HCT116 (cell line): ENCODE measurements around the gene ALMS1. TPM values are rescaled to one million over a fixed set of nuclear protein-coding genes. Genes with fewer than 3 reads are reported as not detected.

Experiments used
- ATAC-seq: fragments of 200-7000 bp; cut with Tn5 transposase; 2 replicates; pipeline ENCODE4 v1.9.1; 2020; ENCODE audit warnings: mild to moderate bottlenecking, moderate library complexity
- BruUV-seq: library from RNA; stranded (reverse); fragments of 400-500 nt; replicated peaks from 2 replicates; lab custom pipeline; 2021; lab: Mats Ljungman, UMichigan
- CTCF ChIA-PET: fragments of 300-600 bp; sonication (Branson Sonifier 250); formaldehyde crosslinking; loops from one replicate; lab custom pipeline; 2021; ENCODE audit warnings: antibody characterized with exemption; lab: Charles Lee
- POLR2A ChIA-PET: fragments of 300-600, 350-600 bp; sonication (Branson Sonifier 250); formaldehyde crosslinking; loops from one replicate; lab custom pipeline; 2021; ENCODE audit warnings: antibody characterized with exemption; lab: Charles Lee
- RAD21 ChIA-PET, 2 experiments: fragments of 300-600 bp; sonication (Branson Sonifier 250); formaldehyde crosslinking; loops; one replicate each; lab custom pipeline; 2023; ENCODE audit warnings: low total read pairs in 2 of 2; ENCODE audit not compliant: uncharacterized antibody in 2 of 2, unreplicated experiment in 2 of 2, low non-redundant PET in 1 of 2; lab: Charles Lee
- DNase-seq: peaks from one replicate; pipeline ENCODE4 v3.0.0-alpha.2; 2010; ENCODE audit warnings: low read depth, low spot score
- H2AFZ ChIP-seq: fragments of 200-600 bp; shearing (Covaris generic), sonication (generic); 2 replicates; pipeline ENCODE4 v1.6.1; 2017; ENCODE audit warnings: low read depth, mixed run types, mixed read lengths, antibody characterized with exemption, low read length; ENCODE audit not compliant: poor library complexity, severe bottlenecking
- H3K27ac ChIP-seq: 2 replicates; pipeline ENCODE4 v1.5.1; 2012; ENCODE audit warnings: low read depth, low read length
- H3K27me3 ChIP-seq: fragments of 200-600 bp; sonication (generic); 2 replicates; pipeline ENCODE4 v1.6.1; 2016; ENCODE audit warnings: mixed run types, low read length, mixed read lengths; ENCODE audit not compliant: insufficient read depth
- H3K36me3 ChIP-seq, 2 experiments: fragments of 200-500 bp in 1 of 2; fragments of 200-600 bp in 1 of 2; sonication (Bioruptor generic) in 1 of 2; sonication (generic) in 1 of 2; 2 replicates each; pipeline versions ENCODE4 v1.5.1 to v1.6.1; 2014 to 2016; ENCODE audit warnings: low read length in 2 of 2, inconsistent platforms in 1 of 2, mixed read lengths in 1 of 2, mixed run types in 1 of 2; ENCODE audit not compliant: insufficient read depth in 2 of 2, control insufficient read depth in 1 of 2
- H3K4me1 ChIP-seq, 2 experiments: fragments of 200-600 bp in 1 of 2; sonication (generic) in 1 of 2; 2 replicates each; pipeline versions ENCODE4 v1.5.1 to v1.6.1; 2012 to 2017; ENCODE audit warnings: low read length in 2 of 2, inconsistent platforms in 1 of 2, mild to moderate bottlenecking in 1 of 2, mixed read lengths in 1 of 2, mixed run types in 1 of 2, moderate library complexity in 1 of 2; ENCODE audit not compliant: insufficient read depth in 2 of 2, control insufficient read depth in 1 of 2
- H3K4me2 ChIP-seq: fragments of 200-600 bp; sonication (generic); 2 replicates; pipeline ENCODE4 v1.6.1; 2017; ENCODE audit warnings: mixed run types, low read length, mixed read lengths
- H3K4me3 ChIP-seq, 2 experiments: fragments of 200-600 bp in 1 of 2; sonication (generic) in 1 of 2; replicated peaks in 1 of 2; 2 replicates each; pipeline ENCODE4 v1.5.1; 2011 to 2016; ENCODE audit warnings: low read length in 2 of 2, control low read depth in 1 of 2, low read depth in 1 of 2, mild to moderate bottlenecking in 1 of 2, mixed read lengths in 1 of 2, mixed run types in 1 of 2
- H3K79me2 ChIP-seq: fragments of 200-600 bp; sonication (generic); 2 replicates; pipeline ENCODE4 v1.6.1; 2017; ENCODE audit warnings: mild to moderate bottlenecking, mixed run types, low read length, moderate library complexity, mixed read lengths; ENCODE audit not compliant: insufficient read depth
- H3K9ac ChIP-seq: fragments of 200-600 bp; sonication (generic); 2 replicates; pipeline ENCODE4 v1.6.1; 2016; ENCODE audit warnings: low read length, mixed read lengths
- H3K9me2 ChIP-seq: fragments of 200-600 bp; sonication (generic), shearing (Covaris generic); 2 replicates; pipeline ENCODE4 v1.6.1; 2017; ENCODE audit warnings: mixed run types, mild to moderate bottlenecking, moderate library complexity; ENCODE audit not compliant: insufficient read depth
- H3K9me3 ChIP-seq, 2 experiments: fragments of 200-500 bp in 1 of 2; fragments of 200-600 bp in 1 of 2; sonication (Bioruptor generic) in 1 of 2; sonication (generic) in 1 of 2; 2 replicates each; pipeline ENCODE4 v1.6.1; 2014 to 2017; ENCODE audit warnings: low read length in 2 of 2, mixed read lengths in 2 of 2, inconsistent platforms in 1 of 2, low read depth in 1 of 2, mild to moderate bottlenecking in 1 of 2, mixed run types in 1 of 2, moderate library complexity in 1 of 2; ENCODE audit not compliant: control insufficient read depth in 1 of 2, insufficient read depth in 1 of 2
- H4K20me1 ChIP-seq: fragments of 200-600 bp; sonication (generic), shearing (Covaris generic); 2 replicates; pipeline ENCODE4 v1.6.1; 2017; ENCODE audit warnings: mixed run types, mild to moderate bottlenecking, moderate library complexity; ENCODE audit not compliant: insufficient read depth
- CBX3 ChIP-seq: IDR thresholded peaks from 2 replicates; pipeline ENCODE4 v1.6.1; 2012; ENCODE audit warnings: low read depth
- CEBPB ChIP-seq: IDR thresholded peaks from 2 replicates; pipeline ENCODE4 v1.6.1; 2012; ENCODE audit warnings: low read depth
- EGR1 ChIP-seq: IDR thresholded peaks from 2 replicates; pipeline ENCODE4 v1.6.1; 2012; ENCODE audit warnings: low read depth
- ELF1 ChIP-seq: IDR thresholded peaks from 2 replicates; pipeline ENCODE4 v1.6.1; 2012; ENCODE audit warnings: low read depth, borderline replicate concordance
- EZH2 ChIP-seq: fragments of 200-600 bp; sonication (generic); IDR thresholded peaks from 2 replicates; pipeline ENCODE4 v1.6.1; 2017; ENCODE audit warnings: antibody characterized with exemption, mixed run types
- EZH2phosphoT487 ChIP-seq: fragments of 200-600 bp; IDR thresholded peaks from 2 replicates; pipeline ENCODE4 v1.6.1; 2018; ENCODE audit warnings: antibody characterized with exemption, borderline replicate concordance
- FOSL1 ChIP-seq: IDR thresholded peaks from 2 replicates; pipeline ENCODE4 v1.6.1; 2012; ENCODE audit warnings: low read depth
- POLR2A ChIP-seq: IDR thresholded peaks from 2 replicates; pipeline ENCODE4 v1.7.0; 2011; ENCODE audit warnings: borderline replicate concordance; ENCODE audit not compliant: insufficient read depth, insufficient read length; ENCODE audit errors: extremely low read depth
- POLR2AphosphoS5 ChIP-seq: IDR thresholded peaks from 2 replicates; pipeline ENCODE4 v1.6.1; 2011; ENCODE audit warnings: mild to moderate bottlenecking, low read depth, low read length, moderate library complexity
- RAD21 ChIP-seq: IDR thresholded peaks from 2 replicates; pipeline ENCODE4 v1.6.1; 2012; ENCODE audit warnings: low read depth, mild to moderate bottlenecking
- SIN3A ChIP-seq: IDR thresholded peaks from 2 replicates; pipeline ENCODE4 v1.6.1; 2012; ENCODE audit warnings: low read depth
- SRF ChIP-seq: IDR thresholded peaks from 2 replicates; pipeline ENCODE4 v1.6.1; 2012; ENCODE audit warnings: low read depth
- TCF7L2 ChIP-seq: IDR thresholded peaks from 2 replicates; pipeline ENCODE4 v1.7.0; 2011; ENCODE audit warnings: borderline replicate concordance, inconsistent platforms; ENCODE audit not compliant: insufficient read depth, insufficient read length; ENCODE audit errors: extremely low read depth
- ZFX ChIP-seq: fragments of 450-650 bp; IDR thresholded peaks from 2 replicates; pipeline ENCODE4 v1.6.1; 2017
- ZNF274 ChIP-seq: fragments of 200-500 bp; sonication (Bioruptor generic); IDR thresholded peaks from 2 replicates; pipeline ENCODE4 v1.6.1; 2014; ENCODE audit warnings: mild to moderate bottlenecking, low read depth, low read length, inconsistent platforms
- intact Hi-C: fragments of 100-400 bp; cut with micrococcal nuclease; formaldehyde crosslinking; loops from 2 replicates; pipeline ENCODE4 v1.10.0; 2022
- total RNA-seq: library from RNA; stranded (reverse); gene quantifications from one replicate; pipeline ENCODE4 v1.2.1, GENCODE V29; 2021; ENCODE audit not compliant: unreplicated experiment
- TF ChIP-seq, protein P1 (sequence below): IDR thresholded peaks from 2 replicates; pipeline ENCODE4 v1.6.1; 2012
- TF ChIP-seq, protein P2 (sequence below), 3 experiments: fragments of 200-600 bp in 1 of 3; sonication (generic) in 1 of 3; IDR thresholded peaks in 2 of 3; conservative IDR thresholded peaks in 1 of 3; 2 replicates each; pipeline ENCODE4 v1.5.1; 2012 to 2017; ENCODE audit warnings: low read depth in 2 of 3, low read length in 2 of 3, antibody characterized with exemption in 1 of 3, borderline replicate concordance in 1 of 3, control low read depth in 1 of 3, mild to moderate bottlenecking in 1 of 3, mixed read lengths in 1 of 3, mixed run types in 1 of 3, moderate library complexity in 1 of 3; ENCODE audit not compliant: insufficient read depth in 1 of 3
- TF ChIP-seq, protein P3 (sequence below): IDR thresholded peaks from 2 replicates; pipeline ENCODE4 v1.6.1; 2012
- TF ChIP-seq, protein P4 (sequence below): IDR thresholded peaks from 2 replicates; pipeline ENCODE4 v1.6.1; 2011; ENCODE audit warnings: mild to moderate bottlenecking, low read length, moderate library complexity; ENCODE audit not compliant: insufficient replicate concordance; ENCODE audit errors: extremely low read depth

ALMS1 gene
- total RNA-seq, 1 experiment from 2014 or later, result 20.5 TPM

DNA sequence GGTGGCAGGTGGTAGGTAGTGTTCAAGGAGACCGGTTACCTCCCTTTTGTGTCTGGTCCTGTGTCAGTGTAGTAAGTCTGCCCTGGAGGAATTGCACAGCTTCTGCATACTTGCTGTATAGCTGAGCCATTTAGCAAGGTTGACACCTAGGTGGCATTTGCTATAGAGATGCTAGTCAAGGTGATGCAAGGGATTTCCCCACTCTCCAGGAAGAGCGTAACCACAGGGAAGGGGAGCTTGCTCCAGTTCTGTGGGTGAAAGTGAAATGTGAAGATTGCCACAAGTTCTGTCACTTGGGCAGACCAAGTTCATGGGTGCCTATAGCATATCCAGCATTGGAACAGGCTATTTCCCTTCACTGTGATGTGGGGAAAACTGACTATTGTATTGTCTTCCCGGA lies 228.5 kb downstream of the ALMS1 start:
- H2AFZ ChIP-seq, result no peak overlapping the region
- intact Hi-C loops, result no loop called here
- POLR2A ChIA-PET, result no interaction called here
- TF ChIP-seq, protein P1, sequence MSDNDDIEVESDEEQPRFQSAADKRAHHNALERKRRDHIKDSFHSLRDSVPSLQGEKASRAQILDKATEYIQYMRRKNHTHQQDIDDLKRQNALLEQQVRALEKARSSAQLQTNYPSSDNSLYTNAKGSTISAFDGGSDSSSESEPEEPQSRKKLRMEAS, result no peak
- no peak for TF ChIP-seq CBX3
- TF ChIP-seq EGR1, result no peak
- TF ChIP-seq, protein P2, sequence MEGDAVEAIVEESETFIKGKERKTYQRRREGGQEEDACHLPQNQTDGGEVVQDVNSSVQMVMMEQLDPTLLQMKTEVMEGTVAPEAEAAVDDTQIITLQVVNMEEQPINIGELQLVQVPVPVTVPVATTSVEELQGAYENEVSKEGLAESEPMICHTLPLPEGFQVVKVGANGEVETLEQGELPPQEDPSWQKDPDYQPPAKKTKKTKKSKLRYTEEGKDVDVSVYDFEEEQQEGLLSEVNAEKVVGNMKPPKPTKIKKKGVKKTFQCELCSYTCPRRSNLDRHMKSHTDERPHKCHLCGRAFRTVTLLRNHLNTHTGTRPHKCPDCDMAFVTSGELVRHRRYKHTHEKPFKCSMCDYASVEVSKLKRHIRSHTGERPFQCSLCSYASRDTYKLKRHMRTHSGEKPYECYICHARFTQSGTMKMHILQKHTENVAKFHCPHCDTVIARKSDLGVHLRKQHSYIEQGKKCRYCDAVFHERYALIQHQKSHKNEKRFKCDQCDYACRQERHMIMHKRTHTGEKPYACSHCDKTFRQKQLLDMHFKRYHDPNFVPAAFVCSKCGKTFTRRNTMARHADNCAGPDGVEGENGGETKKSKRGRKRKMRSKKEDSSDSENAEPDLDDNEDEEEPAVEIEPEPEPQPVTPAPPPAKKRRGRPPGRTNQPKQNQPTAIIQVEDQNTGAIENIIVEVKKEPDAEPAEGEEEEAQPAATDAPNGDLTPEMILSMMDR (IDR thresholded peaks at IDR 0.05 in 2 of 3, conservative IDR thresholded peaks at IDR 0.05 in 1 of 3; ENCODE audit: borderline replicate concordance in 1 of 3, insufficient read depth in 1 of 3, low read depth in 2 of 3, low read length in 2 of 3), result no peak
- no peak for TF ChIP-seq CEBPB
- no peak for TF ChIP-seq FOSL1
- TF ChIP-seq SIN3A, result no peak
- TF ChIP-seq ELF1, result no peak
- TF ChIP-seq, protein P3, sequence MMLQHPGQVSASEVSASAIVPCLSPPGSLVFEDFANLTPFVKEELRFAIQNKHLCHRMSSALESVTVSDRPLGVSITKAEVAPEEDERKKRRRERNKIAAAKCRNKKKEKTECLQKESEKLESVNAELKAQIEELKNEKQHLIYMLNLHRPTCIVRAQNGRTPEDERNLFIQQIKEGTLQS, result no peak
- no peak for TF ChIP-seq ZNF274
- TF ChIP-seq POLR2A, result no peak
- no peak for TF ChIP-seq POLR2AphosphoS5
- TF ChIP-seq EZH2, result no peak
- TF ChIP-seq TCF7L2, result no peak
- TF ChIP-seq EZH2phosphoT487, result no peak
- TF ChIP-seq RAD21, result no peak
- TF ChIP-seq ZFX, result no peak
- TF ChIP-seq, protein P4, sequence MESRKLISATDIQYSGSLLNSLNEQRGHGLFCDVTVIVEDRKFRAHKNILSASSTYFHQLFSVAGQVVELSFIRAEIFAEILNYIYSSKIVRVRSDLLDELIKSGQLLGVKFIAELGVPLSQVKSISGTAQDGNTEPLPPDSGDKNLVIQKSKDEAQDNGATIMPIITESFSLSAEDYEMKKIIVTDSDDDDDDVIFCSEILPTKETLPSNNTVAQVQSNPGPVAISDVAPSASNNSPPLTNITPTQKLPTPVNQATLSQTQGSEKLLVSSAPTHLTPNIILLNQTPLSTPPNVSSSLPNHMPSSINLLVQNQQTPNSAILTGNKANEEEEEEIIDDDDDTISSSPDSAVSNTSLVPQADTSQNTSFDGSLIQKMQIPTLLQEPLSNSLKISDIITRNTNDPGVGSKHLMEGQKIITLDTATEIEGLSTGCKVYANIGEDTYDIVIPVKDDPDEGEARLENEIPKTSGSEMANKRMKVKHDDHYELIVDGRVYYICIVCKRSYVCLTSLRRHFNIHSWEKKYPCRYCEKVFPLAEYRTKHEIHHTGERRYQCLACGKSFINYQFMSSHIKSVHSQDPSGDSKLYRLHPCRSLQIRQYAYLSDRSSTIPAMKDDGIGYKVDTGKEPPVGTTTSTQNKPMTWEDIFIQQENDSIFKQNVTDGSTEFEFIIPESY, result no peak
- no peak for TF ChIP-seq SRF
- TF ChIP-seq, all 23 proteins: peak for 0
- H3K9me3 ChIP-seq, result no peaks in the 10 kb centered on the region
- H3K4me2 ChIP-seq, result no peak overlapping the region
- H3K9ac ChIP-seq, result no peak overlapping the region
- H4K20me1 ChIP-seq, result no peaks in the 10 kb centered on the region
- H3K4me1 ChIP-seq, result no peaks in the 10 kb centered on the region
- CTCF ChIA-PET, result no interaction called here
- RAD21 ChIA-PET, result no interaction called here
- no TSS peak for BruUV-seq
- no peak overlapping the region for H3K27ac ChIP-seq
- no peak overlapping the region for H3K4me3 ChIP-seq
- H3K36me3 ChIP-seq, result no peaks in the 10 kb centered on the region
- DNase-seq (no peak), ATAC-seq (no peak)
- no peaks in the 10 kb centered on the region for H3K79me2 ChIP-seq
- H3K27me3 ChIP-seq, result no peaks in the 10 kb centered on the region
- no peaks in the 10 kb centered on the region for H3K9me2 ChIP-seq
